Brain microvascular endothelial cell (primary cell): Measurements from ENCODE around the gene CAPN3.
"Not testable (repeated sequence)": the region's sequence is repeated elsewhere in the genome, so short reads cannot be mapped to it uniquely, and the experiment has no call there.

Experiments used
- DNase-seq: peaks from one replicate; pipeline ENCODE4 v3.0.0-alpha.2; 2020
- H3K27ac ChIP-seq: fragments of 250-450 bp; sonication (Bioruptor Pico); 2 replicates; pipeline ENCODE4 v1.5.1; 2020; ENCODE audit warnings: mild to moderate bottlenecking, moderate library complexity
- H3K27me3 ChIP-seq: fragments of 250-450 bp; sonication (Bioruptor Pico); replicated peaks from 2 replicates; pipeline ENCODE4 v1.5.1; 2020; ENCODE audit warnings: mild to moderate bottlenecking
- H3K36me3 ChIP-seq: fragments of 250-450 bp; sonication (Bioruptor Pico); replicated peaks from 2 replicates; pipeline ENCODE4 v1.5.1; 2020; ENCODE audit warnings: mild to moderate bottlenecking
- H3K4me3 ChIP-seq: 2 replicates; pipeline ENCODE4 v1.5.1; 2011; ENCODE audit warnings: low read depth, mild to moderate bottlenecking, control low read depth, low read length, moderate library complexity
- in situ Hi-C: cut with HindIII; loops from 2 replicates; pipeline ENCODE4 v1.10.0; 2017; ENCODE audit warnings: low sequenced_read_pairs, low pct_ligation_motif_present
- TF ChIP-seq, protein P1 (sequence below): IDR thresholded peaks from 2 replicates; pipeline ENCODE4 v1.5.1; 2011; ENCODE audit warnings: low read depth, mild to moderate bottlenecking, moderate library complexity, low read length, control low read depth, inconsistent platforms; ENCODE audit errors: missing control alignments

The CAPN3 gene

DNA sequence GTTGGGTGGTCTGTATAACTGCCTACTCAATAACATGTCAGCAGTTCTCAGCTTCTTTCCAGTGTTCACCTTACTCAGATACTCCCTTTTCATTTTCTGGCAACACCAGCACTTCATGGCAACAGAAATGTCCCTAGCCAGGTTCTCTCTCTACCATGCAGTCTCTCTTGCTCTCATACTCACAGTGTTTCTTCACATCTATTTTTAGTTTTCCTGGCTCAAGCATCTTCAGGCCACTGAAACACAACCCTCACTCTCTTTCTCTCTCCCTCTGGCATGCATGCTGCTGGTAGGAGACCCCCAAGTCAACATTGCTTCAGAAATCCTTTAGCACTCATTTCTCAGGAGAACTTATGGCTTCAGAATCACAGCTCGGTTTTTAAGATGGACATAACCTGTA lies at the start of gene CAPN3:
TSS of gene CAPN3 (plus strand) at position 253 of the 400 bp plus-strand sequence. CDS start 305 bp downstream, outside the sequence.
- no peaks in the 10 kb centered on the region for H3K36me3 ChIP-seq
- no peak within 1 kb of the TSS for H3K27ac ChIP-seq
- in situ Hi-C loops = no loop called here
- DNase-seq = no peak
- H3K4me3 ChIP-seq = no peak within 1 kb of the TSS
- no peaks in the 10 kb centered on the region for H3K27me3 ChIP-seq
- TF ChIP-seq, protein P1, sequence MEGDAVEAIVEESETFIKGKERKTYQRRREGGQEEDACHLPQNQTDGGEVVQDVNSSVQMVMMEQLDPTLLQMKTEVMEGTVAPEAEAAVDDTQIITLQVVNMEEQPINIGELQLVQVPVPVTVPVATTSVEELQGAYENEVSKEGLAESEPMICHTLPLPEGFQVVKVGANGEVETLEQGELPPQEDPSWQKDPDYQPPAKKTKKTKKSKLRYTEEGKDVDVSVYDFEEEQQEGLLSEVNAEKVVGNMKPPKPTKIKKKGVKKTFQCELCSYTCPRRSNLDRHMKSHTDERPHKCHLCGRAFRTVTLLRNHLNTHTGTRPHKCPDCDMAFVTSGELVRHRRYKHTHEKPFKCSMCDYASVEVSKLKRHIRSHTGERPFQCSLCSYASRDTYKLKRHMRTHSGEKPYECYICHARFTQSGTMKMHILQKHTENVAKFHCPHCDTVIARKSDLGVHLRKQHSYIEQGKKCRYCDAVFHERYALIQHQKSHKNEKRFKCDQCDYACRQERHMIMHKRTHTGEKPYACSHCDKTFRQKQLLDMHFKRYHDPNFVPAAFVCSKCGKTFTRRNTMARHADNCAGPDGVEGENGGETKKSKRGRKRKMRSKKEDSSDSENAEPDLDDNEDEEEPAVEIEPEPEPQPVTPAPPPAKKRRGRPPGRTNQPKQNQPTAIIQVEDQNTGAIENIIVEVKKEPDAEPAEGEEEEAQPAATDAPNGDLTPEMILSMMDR = no peak

DNA sequence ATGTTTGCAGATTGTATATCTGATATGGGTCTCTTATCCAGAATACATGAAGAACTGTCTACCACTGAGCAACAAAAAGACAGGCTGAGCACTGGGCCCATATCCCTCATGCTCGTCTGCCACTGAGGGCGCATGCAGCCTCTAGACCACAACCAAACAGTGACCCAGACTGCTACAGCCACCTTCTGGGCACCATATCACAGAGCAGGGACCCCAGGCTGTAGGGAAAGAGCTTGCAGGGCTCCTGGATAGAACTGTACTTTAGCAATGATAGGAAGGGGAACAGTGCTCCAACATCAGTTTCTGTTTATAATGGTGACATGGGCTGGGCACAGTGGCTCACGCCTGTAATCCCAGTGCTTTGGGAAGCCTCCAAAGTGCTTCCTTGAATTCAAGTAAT lies 45.8 kb upstream of the CAPN3 start:
- H3K27ac ChIP-seq = no peak overlapping the region
- in situ Hi-C loops = no loop called here
- no peaks in the 10 kb centered on the region for H3K36me3 ChIP-seq
- TF ChIP-seq, protein P1 = no peak
- H3K4me3 ChIP-seq = no peak overlapping the region
- DNase-seq = no peak
- no peaks in the 10 kb centered on the region for H3K27me3 ChIP-seq

DNA sequence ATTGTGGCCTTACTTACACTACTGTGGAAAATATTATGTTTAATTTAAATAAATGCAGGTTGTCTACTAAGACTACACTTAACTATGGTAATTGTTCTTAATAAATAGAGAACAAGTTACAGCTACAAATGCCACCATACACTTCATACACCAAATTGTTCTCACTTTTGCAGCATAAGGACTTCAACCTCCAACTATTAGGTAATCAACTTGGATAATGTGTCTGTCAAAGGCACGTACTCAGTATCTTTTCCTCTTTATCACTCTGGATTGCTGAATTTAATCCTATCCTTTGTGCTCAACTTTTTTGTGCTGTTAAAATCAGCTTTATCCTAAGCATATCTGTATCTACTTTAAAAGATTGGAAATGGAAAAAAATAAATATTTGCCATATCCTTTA lies 44.5 kb upstream of the CAPN3 start:
- TF ChIP-seq, protein P1 = no peak
- H3K27me3 ChIP-seq = no peaks in the 10 kb centered on the region
- H3K27ac ChIP-seq = no peak overlapping the region
- H3K36me3 ChIP-seq = no peaks in the 10 kb centered on the region
- no peak overlapping the region for H3K4me3 ChIP-seq
- DNase-seq = no peak
- in situ Hi-C loops = no loop called here

DNA sequence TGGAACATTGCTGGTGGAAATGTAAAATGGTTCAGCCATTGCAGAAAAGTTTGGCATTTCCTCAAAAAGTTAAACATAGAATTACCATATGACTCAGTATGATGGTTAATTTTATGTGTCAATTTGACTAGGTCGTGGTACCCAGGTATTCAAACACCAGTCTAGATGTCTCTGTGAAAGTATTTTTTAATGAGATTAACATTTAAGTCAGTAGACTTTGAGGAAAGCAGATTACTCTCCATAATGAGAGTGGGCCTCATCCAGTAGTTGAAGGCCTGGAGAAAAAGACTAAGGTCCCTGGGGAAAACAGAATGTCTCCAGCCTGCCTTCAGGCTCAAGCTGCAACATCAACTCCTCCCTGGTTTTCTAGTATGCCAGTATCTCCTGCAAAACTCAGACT lies 43.8 kb upstream of the CAPN3 start:
- no peak overlapping the region for H3K27ac ChIP-seq
- TF ChIP-seq, protein P1 = no peak
- in situ Hi-C loops = no loop called here

DNA sequence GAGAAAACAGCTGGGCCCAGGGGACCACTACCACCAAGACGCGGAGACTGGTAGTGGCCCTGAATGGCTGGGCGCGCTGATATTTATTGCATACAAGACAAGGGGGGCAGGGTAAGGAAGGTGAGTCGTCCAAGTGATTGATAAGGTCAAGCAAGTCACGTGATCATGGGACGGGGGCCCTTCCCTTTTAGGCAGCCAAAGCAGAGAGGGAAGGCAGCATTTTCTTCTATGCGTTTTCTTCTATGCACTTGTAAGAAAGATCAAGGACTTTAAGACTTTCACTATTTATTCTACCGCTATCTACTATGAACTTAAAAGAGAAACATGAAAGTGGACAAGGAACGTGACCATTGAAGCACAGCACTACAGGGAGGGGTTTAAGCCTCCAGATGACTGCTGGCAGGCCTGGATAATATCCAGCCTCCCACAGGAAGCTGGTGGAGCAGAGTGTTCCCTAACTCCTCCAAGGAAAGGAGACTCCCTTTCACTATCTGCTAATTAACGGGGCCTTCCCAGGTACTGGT lies 43.0 kb upstream of the CAPN3 start:
- in situ Hi-C loops, H3K27ac ChIP-seq, H3K27me3 ChIP-seq, DNase-seq, H3K36me3 ChIP-seq, H3K4me3 ChIP-seq: not testable (repeated sequence)

More for the DNA sequence above, 43.8 kb upstream of the CAPN3 start:
- H3K27me3 ChIP-seq = no peaks in the 10 kb centered on the region
- no peaks in the 10 kb centered on the region for H3K36me3 ChIP-seq
- no peak overlapping the region for H3K4me3 ChIP-seq
- no peak for DNase-seq

DNA sequence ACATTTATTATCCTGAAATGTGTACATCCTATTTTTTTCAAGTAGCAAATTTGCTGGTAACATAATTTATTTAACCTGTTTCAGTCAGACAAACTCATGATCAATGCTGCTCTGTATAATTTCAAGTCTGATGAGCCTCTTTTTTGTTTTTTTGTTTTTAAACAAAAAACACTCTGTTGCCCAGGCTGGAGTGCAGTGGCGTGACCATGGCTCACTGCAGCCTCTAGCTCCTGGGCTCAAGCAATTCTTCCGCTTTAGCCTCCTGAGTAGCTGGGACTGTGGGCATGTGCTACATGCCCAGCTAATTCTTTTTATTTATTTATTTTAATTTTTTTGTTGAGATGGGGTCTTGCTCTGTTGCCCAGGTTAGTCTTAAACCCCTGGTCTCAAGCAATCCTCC lies 40.1 kb upstream of the CAPN3 start:
- Histone ChIP-seq H3K27ac (no peak overlapping the region), H3K4me3 (no peak overlapping the region), H3K27me3 (no peaks in the 10 kb centered on the region), H3K36me3 (no peaks in the 10 kb centered on the region)
- no peak for DNase-seq
- TF ChIP-seq, protein P1 = no peak
- in situ Hi-C loops = no loop called here
